Measurements from ENCODE around the gene EPAS1. TPM values are rescaled to one million over a fixed set of nuclear protein-coding genes. Genes with fewer than 3 reads are reported as not detected.
A peak's percentile ranks its signal among the peaks of the same experiment; 100 is the strongest.

The EPAS1 gene
- total RNA-seq, 1 donor from 2014 or later: 205 TPM

DNA sequence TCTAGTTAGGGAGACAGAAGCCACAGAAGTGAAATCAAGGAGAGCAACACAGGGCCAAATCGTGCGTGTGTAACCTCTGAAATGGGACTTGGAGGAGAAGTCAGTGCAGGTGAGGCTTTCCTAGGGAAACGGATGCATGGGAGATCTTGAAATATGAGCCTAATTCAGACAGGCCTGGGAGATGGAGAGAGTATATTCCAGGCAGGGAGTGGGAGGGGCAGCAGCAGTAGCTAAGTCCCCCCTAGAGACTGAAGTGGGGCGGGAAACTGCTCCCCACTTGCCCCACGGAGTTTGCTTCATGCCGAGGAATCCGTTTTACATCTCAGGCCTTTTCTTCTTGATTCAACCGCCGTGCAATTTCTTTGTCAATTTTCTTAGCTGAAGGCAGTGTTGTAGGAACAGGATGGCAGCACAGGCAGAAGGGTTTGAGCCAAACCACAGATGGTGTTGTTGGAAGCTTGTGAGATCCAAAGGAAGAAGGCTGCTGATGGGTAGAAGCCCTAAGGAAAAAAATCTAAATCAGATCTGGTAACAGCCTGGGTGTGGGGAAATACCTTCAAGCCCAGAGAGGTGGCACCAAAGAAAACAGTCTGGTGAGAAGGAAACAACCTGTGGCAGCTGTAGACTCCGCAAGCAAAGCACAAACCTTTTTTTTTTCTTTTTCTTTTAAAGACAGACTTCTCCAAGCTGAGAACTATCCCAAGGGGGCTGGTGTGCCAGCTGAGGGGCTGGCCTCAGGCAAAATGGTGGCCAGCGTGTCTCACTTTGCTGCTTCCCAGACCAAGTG, 40.2 kb downstream of the EPAS1 start:
- intact Hi-C loops (cut with micrococcal nuclease): no loop called here

DNA sequence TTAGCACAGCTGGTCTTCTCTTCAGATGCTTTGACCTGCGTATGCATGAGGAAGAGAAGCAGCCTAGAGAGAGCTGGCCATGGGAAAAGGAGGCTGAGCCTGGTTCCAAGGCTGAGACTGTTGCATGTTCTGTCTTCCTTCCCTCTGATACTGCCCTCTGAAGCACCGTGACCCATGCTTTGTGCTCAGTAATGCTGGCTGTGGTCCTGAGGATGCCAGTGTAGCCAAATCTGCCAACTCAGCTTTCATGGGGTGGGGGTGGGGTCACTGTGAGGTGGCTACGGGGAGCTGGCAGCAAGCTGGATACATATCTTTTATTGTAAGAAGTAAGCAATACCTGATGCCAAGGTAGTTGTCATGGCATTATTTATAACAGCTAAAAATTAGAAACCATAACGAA, 41.5 kb downstream of the EPAS1 start:
- intact Hi-C loops (cut with micrococcal nuclease): no loop called here
- no peaks in the 10 kb centered on the region for H3K27me3 ChIP-seq (ENCODE audit: low read depth)
- no peaks in the 10 kb centered on the region for H3K9me3 ChIP-seq (replicated peaks)
- TF ChIP-seq, protein P1, sequence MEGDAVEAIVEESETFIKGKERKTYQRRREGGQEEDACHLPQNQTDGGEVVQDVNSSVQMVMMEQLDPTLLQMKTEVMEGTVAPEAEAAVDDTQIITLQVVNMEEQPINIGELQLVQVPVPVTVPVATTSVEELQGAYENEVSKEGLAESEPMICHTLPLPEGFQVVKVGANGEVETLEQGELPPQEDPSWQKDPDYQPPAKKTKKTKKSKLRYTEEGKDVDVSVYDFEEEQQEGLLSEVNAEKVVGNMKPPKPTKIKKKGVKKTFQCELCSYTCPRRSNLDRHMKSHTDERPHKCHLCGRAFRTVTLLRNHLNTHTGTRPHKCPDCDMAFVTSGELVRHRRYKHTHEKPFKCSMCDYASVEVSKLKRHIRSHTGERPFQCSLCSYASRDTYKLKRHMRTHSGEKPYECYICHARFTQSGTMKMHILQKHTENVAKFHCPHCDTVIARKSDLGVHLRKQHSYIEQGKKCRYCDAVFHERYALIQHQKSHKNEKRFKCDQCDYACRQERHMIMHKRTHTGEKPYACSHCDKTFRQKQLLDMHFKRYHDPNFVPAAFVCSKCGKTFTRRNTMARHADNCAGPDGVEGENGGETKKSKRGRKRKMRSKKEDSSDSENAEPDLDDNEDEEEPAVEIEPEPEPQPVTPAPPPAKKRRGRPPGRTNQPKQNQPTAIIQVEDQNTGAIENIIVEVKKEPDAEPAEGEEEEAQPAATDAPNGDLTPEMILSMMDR (IDR thresholded peaks at IDR 0.05; ENCODE audit: borderline replicate concordance): no peak
- peak overlapping the region; percentile 5 for H3K4me3 ChIP-seq
- no peaks in the 10 kb centered on the region for H3K36me3 ChIP-seq
- no peak for DNase-seq
- peaks cover 100% of the 10 kb centered on the region for H3K4me1 ChIP-seq
- H3K27ac ChIP-seq (replicated peaks): peak overlapping the region; percentile 87

More for the DNA sequence above, 40.2 kb downstream of the EPAS1 start:
- peak overlapping the region; percentile 87 for H3K27ac ChIP-seq (replicated peaks)
- peak overlapping the region; percentile 5 for H3K4me3 ChIP-seq
- TF ChIP-seq, protein P1 (IDR thresholded peaks at IDR 0.05; ENCODE audit: borderline replicate concordance): no peak
- no peaks in the 10 kb centered on the region for H3K36me3 ChIP-seq
- no peak for DNase-seq
- H3K4me1 ChIP-seq: peaks cover 100% of the 10 kb centered on the region
- H3K9me3 ChIP-seq (replicated peaks): no peaks in the 10 kb centered on the region
- H3K27me3 ChIP-seq (ENCODE audit: low read depth): no peaks in the 10 kb centered on the region

GRCh38 chr2:46339200-46339599, 42.0 kb downstream of the EPAS1 start:
- TF ChIP-seq, protein P1 (IDR thresholded peaks at IDR 0.05; ENCODE audit: borderline replicate concordance): no peak
- no peak overlapping the region for H3K4me3 ChIP-seq
- H3K36me3 ChIP-seq: no peaks in the 10 kb centered on the region
- no peaks in the 10 kb centered on the region for H3K9me3 ChIP-seq (replicated peaks)
- no peak for DNase-seq
- H3K27ac ChIP-seq (replicated peaks): peak overlapping the region; percentile 87
- H3K27me3 ChIP-seq (ENCODE audit: low read depth): no peaks in the 10 kb centered on the region
- H3K4me1 ChIP-seq: peaks cover 100% of the 10 kb centered on the region
- intact Hi-C loops (cut with micrococcal nuclease): no loop called here

GRCh38 chr2:46339676-46340459, 42.7 kb downstream of the EPAS1 start:
- no peaks in the 10 kb centered on the region for H3K9me3 ChIP-seq (replicated peaks)
- H3K27me3 ChIP-seq (ENCODE audit: low read depth): no peaks in the 10 kb centered on the region
- H3K36me3 ChIP-seq: no peaks in the 10 kb centered on the region
- intact Hi-C loops (cut with micrococcal nuclease): no loop called here
- TF ChIP-seq, protein P1 (IDR thresholded peaks at IDR 0.05; ENCODE audit: borderline replicate concordance): no peak
- H3K4me1 ChIP-seq: peaks cover 100% of the 10 kb centered on the region
- peak overlapping the region; percentile 87 for H3K27ac ChIP-seq (replicated peaks)
- peak; percentile 59 for DNase-seq
- H3K4me3 ChIP-seq: peak overlapping the region; percentile 8

- Histone ChIP-seq H3K27ac (replicated peaks) (peak overlapping the region; percentile 87), H3K4me3 (no peak overlapping the region), H3K36me3 (no peaks in the 10 kb centered on the region), H3K27me3 (ENCODE audit: low read depth) (no peaks in the 10 kb centered on the region), H3K9me3 (replicated peaks) (no peaks in the 10 kb centered on the region), H3K4me1 (peaks cover 100% of the 10 kb centered on the region)
- TF ChIP-seq, protein P1 (IDR thresholded peaks at IDR 0.05; ENCODE audit: borderline replicate concordance): no peak
- no peak for DNase-seq
- intact Hi-C loops (cut with micrococcal nuclease): no loop called here
Observed at GRCh38 chr2:46340740-46341420, 43.7 kb downstream of the EPAS1 start.

All from left ventricle myocardium inferior (tissue), 1 donor.